IMR-90 (cell line): Measurements from ENCODE around the gene ZNF524. TPM values are rescaled to one million over a fixed set of nuclear protein-coding genes. Genes with fewer than 3 reads are reported as not detected.

ENCODE experiments used
- ATAC-seq: fragments of 200-7000 bp; cut with Tn5 transposase; 2 replicates; pipeline ENCODE4 v1.9.1; 2020; ENCODE audit warnings: low read depth, mild to moderate bottlenecking, moderate library complexity
- BruUV-seq: library from RNA; stranded (reverse); fragments of 400-500 nt; replicated peaks from 2 replicates; lab custom pipeline; 2021; lab: Mats Ljungman, UMichigan
- CTCF ChIA-PET: fragments of 300-600 bp; formaldehyde crosslinking; extraction: SDS; loops from one replicate; lab custom pipeline; 2021; ENCODE audit warnings: antibody characterized with exemption; lab: Yijun Ruan, JAX
- POLR2A ChIA-PET: fragments of 300-600 bp; sonication (Branson Sonifier 250); formaldehyde crosslinking; loops from one replicate; lab custom pipeline; 2022; ENCODE audit warnings: antibody characterized with exemption; ENCODE audit not compliant: unreplicated experiment; lab: Charles Lee
- DNase-seq: peaks from one replicate; pipeline ENCODE4 v3.0.0; 2013
- H2AFZ ChIP-seq: replicated peaks from 2 replicates; pipeline ENCODE3; 2013; ENCODE audit warnings: low read length, mild to moderate bottlenecking; ENCODE audit not compliant: poor library complexity
- H2AK5ac ChIP-seq: 2 replicates; pipeline ENCODE4 v1.6.1; 2013; ENCODE audit warnings: low read depth, low read length, inconsistent platforms
- H2AK9ac ChIP-seq: replicated peaks from 2 replicates; pipeline ENCODE3; 2013; ENCODE audit warnings: mild to moderate bottlenecking, low read depth, low read length, moderate library complexity; ENCODE audit not compliant: poor library complexity
- H2BK120ac ChIP-seq: 2 replicates; pipeline ENCODE4 v1.6.1; 2013; ENCODE audit warnings: low read depth, low read length, inconsistent platforms
- H2BK15ac ChIP-seq: 3 replicates; pipeline ENCODE4 v1.6.1; 2013; ENCODE audit warnings: low read depth, low read length, inconsistent platforms
- H2BK20ac ChIP-seq: 2 replicates; pipeline ENCODE4 v1.6.1; 2013; ENCODE audit warnings: low read depth, mild to moderate bottlenecking, inconsistent platforms, low read length, moderate library complexity
- H2BK5ac ChIP-seq: 2 replicates; pipeline ENCODE4 v1.6.1; 2013; ENCODE audit warnings: mild to moderate bottlenecking, low read depth, low read length, inconsistent platforms; ENCODE audit not compliant: poor library complexity, severe bottlenecking
- H3K14ac ChIP-seq: replicated peaks from 2 replicates; pipeline ENCODE4 v1.6.1; 2013; ENCODE audit warnings: low read depth, low read length, inconsistent platforms
- H3K18ac ChIP-seq: 2 replicates; pipeline ENCODE4 v1.6.1; 2013; ENCODE audit warnings: low read depth, low read length, control low read depth
- H3K23ac ChIP-seq: 2 replicates; pipeline ENCODE4 v1.6.1; 2013; ENCODE audit warnings: low read depth, low read length, inconsistent platforms
- H3K27ac ChIP-seq: 2 replicates; pipeline ENCODE4 v1.5.1; 2013; ENCODE audit warnings: mild to moderate bottlenecking, control low read depth, low read length; ENCODE audit not compliant: insufficient read depth
- H3K27me3 ChIP-seq: 2 replicates; pipeline ENCODE4 v1.6.1; 2013; ENCODE audit warnings: low read length; ENCODE audit not compliant: control insufficient read depth, insufficient read depth
- H3K36me3 ChIP-seq: 2 replicates; pipeline ENCODE4 v1.6.1; 2013; ENCODE audit warnings: low read length, mixed read lengths; ENCODE audit not compliant: control insufficient read depth, insufficient read depth
- H3K4ac ChIP-seq: 2 replicates; pipeline ENCODE4 v1.6.1; 2013; ENCODE audit warnings: low read depth, low read length, inconsistent platforms
- H3K4me1 ChIP-seq: 2 replicates; pipeline ENCODE4 v1.6.1; 2013; ENCODE audit warnings: low read length, mixed read lengths; ENCODE audit not compliant: control insufficient read depth, insufficient read depth
- H3K4me2 ChIP-seq: 2 replicates; pipeline ENCODE4 v1.6.1; 2013; ENCODE audit warnings: low read depth, mild to moderate bottlenecking, control low read depth, low read length, moderate library complexity
- H3K4me3 ChIP-seq: 2 replicates; pipeline ENCODE4 v1.5.1; 2013; ENCODE audit warnings: low read depth, mild to moderate bottlenecking, control low read depth, low read length, moderate library complexity; ENCODE audit not compliant: insufficient read depth
- H3K56ac ChIP-seq: 2 replicates; pipeline ENCODE4 v1.6.1; 2013; ENCODE audit warnings: low read length, inconsistent platforms; ENCODE audit not compliant: insufficient read depth; ENCODE audit errors: extremely low read depth
- H3K79me1 ChIP-seq, 2 experiments: 2 replicates each; pipeline ENCODE4 v1.6.1; 2013; ENCODE audit warnings: low read length in 2 of 2, inconsistent platforms in 1 of 2, low read depth in 1 of 2
- H3K9ac ChIP-seq: 2 replicates; pipeline ENCODE4 v1.6.1; 2013; ENCODE audit warnings: low read depth, low read length, control low read depth
- H3K9me1 ChIP-seq: 2 replicates; pipeline ENCODE4 v1.6.1; 2013; ENCODE audit warnings: low read length, inconsistent platforms; ENCODE audit not compliant: insufficient read depth
- H3K9me3 ChIP-seq: 2 replicates; pipeline ENCODE4 v1.6.1; 2013; ENCODE audit warnings: low read length; ENCODE audit not compliant: control insufficient read depth, insufficient read depth
- H4K20me1 ChIP-seq: 2 replicates; pipeline ENCODE4 v1.6.1; 2013; ENCODE audit warnings: low read length, inconsistent platforms; ENCODE audit not compliant: insufficient read depth
- H4K5ac ChIP-seq: 2 replicates; pipeline ENCODE4 v1.6.1; 2013; ENCODE audit warnings: mild to moderate bottlenecking, low read depth, low read length, control low read depth
- H4K8ac ChIP-seq, 2 experiments: 2 replicates each; pipeline ENCODE4 v1.6.1; 2013; ENCODE audit warnings: low read depth in 2 of 2, low read length in 2 of 2, control low read depth in 1 of 2, inconsistent platforms in 1 of 2
- H4K91ac ChIP-seq: 2 replicates; pipeline ENCODE4 v1.6.1; 2013; ENCODE audit warnings: low read depth, low read length, inconsistent platforms; ENCODE audit not compliant: insufficient read depth
- BHLHE40 ChIP-seq: fragments of 150-350 bp; IDR thresholded peaks from 2 replicates; pipeline ENCODE4 v1.6.1; 2016; ENCODE audit warnings: mild to moderate bottlenecking, low read depth, low read length
- CEBPB ChIP-seq: IDR thresholded peaks from 2 replicates; pipeline ENCODE4 v1.6.1; 2012; ENCODE audit warnings: low read depth, low read length, improper control_type of control experiment
- CHD1 ChIP-seq: IDR thresholded peaks from 2 replicates; pipeline ENCODE4 v1.6.1; 2012; ENCODE audit warnings: low read depth, low read length, improper control_type of control experiment
- ELK1 ChIP-seq: fragments of 150-350 bp; IDR thresholded peaks from 2 replicates; pipeline ENCODE4 v1.6.1; 2016; ENCODE audit warnings: low read depth, mild to moderate bottlenecking, low read length, moderate library complexity, borderline replicate concordance
- FOS ChIP-seq: fragments of 150-350 bp; IDR thresholded peaks from 2 replicates; pipeline ENCODE4 v1.6.1; 2016; ENCODE audit warnings: low read depth, low read length
- MAFK ChIP-seq: IDR thresholded peaks from 2 replicates; pipeline ENCODE4 v1.6.1; 2012; ENCODE audit warnings: low read depth, low read length, improper control_type of control experiment
- MAZ ChIP-seq: IDR thresholded peaks from 2 replicates; pipeline ENCODE4 v1.6.1; 2012; ENCODE audit warnings: low read depth, mild to moderate bottlenecking, low read length, improper control_type of control experiment, moderate library complexity, borderline replicate concordance
- MXI1 ChIP-seq: IDR thresholded peaks from 2 replicates; pipeline ENCODE4 v1.6.1; 2012; ENCODE audit warnings: low read depth, mild to moderate bottlenecking, low read length, moderate library complexity, borderline replicate concordance
- NFE2L2 ChIP-seq: fragments of 150-350 bp; IDR thresholded peaks from 2 replicates; pipeline ENCODE4 v1.6.1; 2016; ENCODE audit warnings: low read depth, mild to moderate bottlenecking, low read length
- POLR2A ChIP-seq: IDR thresholded peaks from 2 replicates; pipeline ENCODE4 v1.6.1; 2012; ENCODE audit warnings: mild to moderate bottlenecking, low read depth, low read length
- RAD21 ChIP-seq: IDR thresholded peaks from 2 replicates; pipeline ENCODE4 v1.6.1; 2012; ENCODE audit warnings: low read length, improper control_type of control experiment
- RCOR1 ChIP-seq: IDR thresholded peaks from 2 replicates; pipeline ENCODE4 v1.6.1; 2012; ENCODE audit warnings: mild to moderate bottlenecking, low read length, improper control_type of control experiment; ENCODE audit not compliant: insufficient replicate concordance
- RFX5 ChIP-seq: IDR thresholded peaks from 2 replicates; pipeline ENCODE4 v1.8.0; 2012; ENCODE audit warnings: low read depth, mild to moderate bottlenecking, low read length, moderate library complexity
- SMC3 ChIP-seq: fragments of 150-350 bp; IDR thresholded peaks from 2 replicates; pipeline ENCODE4 v1.6.1; 2016; ENCODE audit warnings: low read depth, mild to moderate bottlenecking, antibody characterized with exemption, low read length, moderate library complexity
- WGBS, 2 experiments: methylation state at CpG; one replicate each; pipeline versions ENCODE4 v1.1.5 to v1.1.7; 2013; ENCODE audit warnings: missing lambda C conversion rate in 2 of 2; ENCODE audit not compliant: insufficient read length in 1 of 2; ENCODE audit errors: extremely low coverage in 2 of 2; 5-methylcytosine and 5-hydroxymethylcytosine counted together
- dilution Hi-C: fragments of 300-500 bp; cut with HindIII; formaldehyde crosslinking; loops from one replicate; pipeline ENCODE4 v1.14.3; 2018; ENCODE audit warnings: low sequenced_read_pairs; ENCODE audit not compliant: unreplicated experiment
- in situ Hi-C: fragments of 300-500 bp; cut with MboI; formaldehyde crosslinking; loops from 3 replicates; pipeline ENCODE4 v1.14.3; 2019; ENCODE audit warnings: low sequenced_read_pairs, inconsistent platforms, mixed read lengths
- intact Hi-C: fragments of 100-400 bp; cut with micrococcal nuclease; formaldehyde crosslinking; loops from 2 replicates; pipeline ENCODE4 v1.10.0; 2022
- polyA plus RNA-seq, 3 experiments: library from polyadenylated mRNA; depleted of rRNA; stranded (reverse); fragments of >200 nt; gene quantifications; 2 replicates each; pipeline ENCODE4 v1.2.3, GENCODE V29; 2012; ENCODE audit warnings: low replicate concordance in 1 of 3
- total RNA-seq: library from RNA; depleted of rRNA; stranded (reverse); fragments of >200 nt; gene quantifications from 2 replicates; pipeline ENCODE4 v1.2.3, GENCODE V29; 2012
- TF ChIP-seq, protein P1 (sequence below): fragments of 150-350 bp; IDR thresholded peaks from 2 replicates; pipeline ENCODE4 v1.6.1; 2017; ENCODE audit warnings: mild to moderate bottlenecking, antibody characterized with exemption, low read length, low read depth
- TF ChIP-seq, protein P2 (sequence below): conservative IDR thresholded peaks from 2 replicates; pipeline ENCODE4 v1.5.1; 2012; ENCODE audit warnings: mild to moderate bottlenecking, low read depth, low read length, improper control_type of control experiment

Gene ZNF524
- total and polyA plus RNA-seq, 2 of the 4 experiments (the other 2 are of a cell fraction) = 2.3 to 6.6 TPM

DNA sequence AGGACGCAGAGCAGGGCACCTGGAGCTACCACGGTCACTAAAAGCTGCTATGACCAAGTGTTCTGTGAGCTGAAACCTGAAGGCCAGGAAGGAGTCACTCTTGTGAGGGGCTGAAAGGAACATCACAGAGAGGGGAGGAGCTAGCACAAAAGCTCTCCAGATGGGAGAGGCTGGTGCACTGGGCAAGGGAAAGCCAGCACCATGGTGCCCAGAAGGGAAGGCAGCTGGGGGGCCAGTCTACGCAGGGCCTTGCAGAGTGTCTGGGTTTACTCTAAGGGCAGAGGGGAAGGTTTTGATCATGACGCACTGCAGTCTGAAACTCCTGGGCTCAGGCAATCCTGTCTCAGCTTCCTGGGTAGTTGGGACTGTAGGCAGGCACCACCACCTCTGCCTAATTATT lies 36.6 kb downstream of the ZNF524 start:
- BruUV-seq = no TSS peak
- no peak overlapping the region for H2BK15ac ChIP-seq
- H2AK5ac ChIP-seq = 0 out of 2 replicates have a peak overlapping the region, but pooled peaks have one; percentile 0
- H3K23ac ChIP-seq = no peak overlapping the region
- no peak overlapping the region for H2BK20ac ChIP-seq
- peaks cover 18% of the 10 kb centered on the region for H3K9me1 ChIP-seq
- H4K5ac ChIP-seq = no peak overlapping the region
- no peak overlapping the region for H3K4ac ChIP-seq
- ChIA-PET CTCF (interaction anchor here (1.6 kb wide), 1 partner anchor 18 kb away, joined by 4 read pairs; no protein-coding TSS in a partner anchor), POLR2A (no interaction called here)
- H3K14ac ChIP-seq = no peak overlapping the region
- H3K9me3 ChIP-seq = no peaks in the 10 kb centered on the region
- H3K27ac ChIP-seq = no peak overlapping the region
- H3K79me1 ChIP-seq = peaks cover 31 to 66% of the 10 kb centered on the region in 2 experiments
- no peaks in the 10 kb centered on the region for H3K27me3 ChIP-seq
- no peak overlapping the region for H2BK5ac ChIP-seq
- peak overlapping the region; percentile 98; the same call in 1 of the 2 replicates for H3K4me2 ChIP-seq
- TF ChIP-seq MAZ = no peak
- no peak for TF ChIP-seq NFE2L2
- TF ChIP-seq SMC3 = no peak
- TF ChIP-seq CEBPB = no peak
- no peak for TF ChIP-seq FOS
- no peak for TF ChIP-seq CHD1
- no peak for TF ChIP-seq MAFK
- TF ChIP-seq MXI1 = no peak
- no peak for TF ChIP-seq RFX5
- TF ChIP-seq POLR2A = no peak
- TF ChIP-seq, protein P1, sequence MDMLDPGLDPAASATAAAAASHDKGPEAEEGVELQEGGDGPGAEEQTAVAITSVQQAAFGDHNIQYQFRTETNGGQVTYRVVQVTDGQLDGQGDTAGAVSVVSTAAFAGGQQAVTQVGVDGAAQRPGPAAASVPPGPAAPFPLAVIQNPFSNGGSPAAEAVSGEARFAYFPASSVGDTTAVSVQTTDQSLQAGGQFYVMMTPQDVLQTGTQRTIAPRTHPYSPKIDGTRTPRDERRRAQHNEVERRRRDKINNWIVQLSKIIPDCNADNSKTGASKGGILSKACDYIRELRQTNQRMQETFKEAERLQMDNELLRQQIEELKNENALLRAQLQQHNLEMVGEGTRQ = no peak
- no peak for TF ChIP-seq RAD21
- TF ChIP-seq BHLHE40 = no peak
- no peak for TF ChIP-seq RCOR1
- TF ChIP-seq, protein P2, sequence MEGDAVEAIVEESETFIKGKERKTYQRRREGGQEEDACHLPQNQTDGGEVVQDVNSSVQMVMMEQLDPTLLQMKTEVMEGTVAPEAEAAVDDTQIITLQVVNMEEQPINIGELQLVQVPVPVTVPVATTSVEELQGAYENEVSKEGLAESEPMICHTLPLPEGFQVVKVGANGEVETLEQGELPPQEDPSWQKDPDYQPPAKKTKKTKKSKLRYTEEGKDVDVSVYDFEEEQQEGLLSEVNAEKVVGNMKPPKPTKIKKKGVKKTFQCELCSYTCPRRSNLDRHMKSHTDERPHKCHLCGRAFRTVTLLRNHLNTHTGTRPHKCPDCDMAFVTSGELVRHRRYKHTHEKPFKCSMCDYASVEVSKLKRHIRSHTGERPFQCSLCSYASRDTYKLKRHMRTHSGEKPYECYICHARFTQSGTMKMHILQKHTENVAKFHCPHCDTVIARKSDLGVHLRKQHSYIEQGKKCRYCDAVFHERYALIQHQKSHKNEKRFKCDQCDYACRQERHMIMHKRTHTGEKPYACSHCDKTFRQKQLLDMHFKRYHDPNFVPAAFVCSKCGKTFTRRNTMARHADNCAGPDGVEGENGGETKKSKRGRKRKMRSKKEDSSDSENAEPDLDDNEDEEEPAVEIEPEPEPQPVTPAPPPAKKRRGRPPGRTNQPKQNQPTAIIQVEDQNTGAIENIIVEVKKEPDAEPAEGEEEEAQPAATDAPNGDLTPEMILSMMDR = no peak
- no peak for TF ChIP-seq ELK1
- H2AFZ ChIP-seq = no peak overlapping the region
- H4K20me1 ChIP-seq = 0 out of 2 replicates have a peak, but pooled peaks cover 9% of the 10 kb centered on the region
- no peak overlapping the region for H4K8ac ChIP-seq
- H2AK9ac ChIP-seq = no peak overlapping the region
- no peak overlapping the region for H3K56ac ChIP-seq
- no peak overlapping the region for H3K4me3 ChIP-seq
- no peak overlapping the region for H3K18ac ChIP-seq
- H4K91ac ChIP-seq = no peak overlapping the region
- no peak overlapping the region for H3K9ac ChIP-seq
- ATAC-seq (no peak), DNase-seq (no peak)
- in situ Hi-C loops (loop anchor here (25.0 kb wide), 2 partner anchors 349 to 524 kb away; partner anchors contain the start of genes BRSK1, HSPBP1 and PPP1R12C), intact Hi-C loops (loop anchor here (10.0 kb wide), 1 partner anchor 428 kb away; no protein-coding TSS in a partner anchor), dilution Hi-C loops (no loop called here)
- WGBS, 2 experiments = 92% methylated on average over 2 of the region's 4 CpGs; no CpG with 5 or more reads in 1 of the 2 experiments
- peaks cover 11% of the 10 kb centered on the region for H3K4me1 ChIP-seq
- H3K36me3 ChIP-seq = peaks cover 4% of the 10 kb centered on the region; the same call in 1 of the 2 replicates
- no peak overlapping the region for H2BK120ac ChIP-seq
